PFSK-1 (cell line): ENCODE data around the gene DOK4.

Experiments
- FOXP2 ChIP-seq: optimal IDR thresholded peaks from 2 replicates; pipeline ENCODE3; 2011; ENCODE audit warnings: borderline replicate concordance, control low read depth, inconsistent platforms; ENCODE audit not compliant: insufficient read depth; ENCODE audit errors: extremely low read length, extremely low read depth
- POLR2AphosphoS5 ChIP-seq: IDR thresholded peaks from 2 replicates; pipeline ENCODE4 v1.6.1; 2012; ENCODE audit warnings: low read depth, mild to moderate bottlenecking, control low read depth, low read length, moderate library complexity

GRCh38 chr16:57435838-57436237, 50.5 kb downstream of the DOK4 start:
- TF ChIP-seq POLR2AphosphoS5 (no peak), FOXP2 (no peak)
